Trophoblast cell (in vitro differentiated cells and primary cell): ENCODE measurements around the gene PARVA.

Experiments
- DNase-seq, 2 donors: peaks; one replicate each; pipeline ENCODE4 v3.0.0-alpha.2; 2016
- H2AFZ ChIP-seq: 2 replicates; pipeline ENCODE4 v1.6.1; 2013; ENCODE audit warnings: low read length, moderate library complexity, mild to moderate bottlenecking; ENCODE audit not compliant: insufficient read depth, poor library complexity
- H2AK5ac ChIP-seq: 2 replicates; pipeline ENCODE4 v1.6.1; 2013; ENCODE audit warnings: mild to moderate bottlenecking, low read length
- H2BK120ac ChIP-seq: 2 replicates; pipeline ENCODE4 v1.6.1; 2013; ENCODE audit warnings: low read length, mild to moderate bottlenecking, moderate library complexity; ENCODE audit not compliant: insufficient read depth, poor library complexity
- H2BK12ac ChIP-seq: 2 replicates; pipeline ENCODE4 v1.6.1; 2013; ENCODE audit warnings: mild to moderate bottlenecking, low read length, moderate library complexity
- H2BK5ac ChIP-seq: 2 replicates; pipeline ENCODE4 v1.6.1; 2013; ENCODE audit warnings: low read length, low read depth, moderate library complexity, mild to moderate bottlenecking; ENCODE audit not compliant: poor library complexity
- H3K14ac ChIP-seq: 2 replicates; pipeline ENCODE4 v1.6.1; 2013; ENCODE audit warnings: mild to moderate bottlenecking, low read length
- H3K18ac ChIP-seq: 2 replicates; pipeline ENCODE4 v1.6.1; 2013; ENCODE audit warnings: mild to moderate bottlenecking, low read length
- H3K23ac ChIP-seq: 2 replicates; pipeline ENCODE4 v1.6.1; 2013; ENCODE audit warnings: low read length
- H3K27ac ChIP-seq: 2 replicates; pipeline ENCODE4 v1.5.1; 2013; ENCODE audit warnings: low read depth, mild to moderate bottlenecking, inconsistent platforms, low read length, moderate library complexity
- H3K27me3 ChIP-seq: 2 replicates; pipeline ENCODE4 v1.6.1; 2013; ENCODE audit warnings: inconsistent platforms, mild to moderate bottlenecking, low read length, moderate library complexity; ENCODE audit not compliant: insufficient read depth
- H3K36me3 ChIP-seq, 2 experiments: 1 replicate in 1 of 2; 2 replicates in 1 of 2; pipeline ENCODE4 v1.6.1; 2013; ENCODE audit warnings: low read length in 2 of 2, mild to moderate bottlenecking in 2 of 2, moderate library complexity in 1 of 2; ENCODE audit not compliant: insufficient read depth in 2 of 2, control insufficient read depth in 1 of 2
- H3K4ac ChIP-seq: 2 replicates; pipeline ENCODE4 v1.6.1; 2013; ENCODE audit warnings: low read depth, mild to moderate bottlenecking, low read length, moderate library complexity
- H3K4me1 ChIP-seq, 2 experiments: 1 replicate in 1 of 2; 2 replicates in 1 of 2; pipeline ENCODE4 v1.6.1; 2013; ENCODE audit warnings: low read length in 2 of 2, mild to moderate bottlenecking in 2 of 2, moderate library complexity in 1 of 2; ENCODE audit not compliant: insufficient read depth in 2 of 2, control insufficient read depth in 1 of 2
- H3K4me2 ChIP-seq: 2 replicates; pipeline ENCODE4 v1.6.1; 2013; ENCODE audit warnings: inconsistent platforms, mild to moderate bottlenecking, low read length, moderate library complexity
- H3K4me3 ChIP-seq: 2 replicates; pipeline ENCODE4 v1.5.1; 2013; ENCODE audit warnings: mild to moderate bottlenecking, low read depth, low read length, inconsistent platforms
- H3K79me1 ChIP-seq: one replicate; pipeline ENCODE4 v1.6.1; 2013; ENCODE audit warnings: low read length
- H3K79me2 ChIP-seq: 2 replicates; pipeline ENCODE4 v1.6.1; 2013; ENCODE audit warnings: low read length, mild to moderate bottlenecking; ENCODE audit not compliant: control insufficient read depth, insufficient read depth, poor library complexity
- H3K9ac ChIP-seq: 2 replicates; pipeline ENCODE4 v1.6.1; 2013; ENCODE audit warnings: mild to moderate bottlenecking, low read length
- H3K9me3 ChIP-seq: 2 replicates; pipeline ENCODE4 v1.6.1; 2013; ENCODE audit warnings: low read depth, mild to moderate bottlenecking, control low read depth, inconsistent platforms, low read length; ENCODE audit not compliant: insufficient read depth
- H4K12ac ChIP-seq: 2 replicates; pipeline ENCODE4 v1.6.1; 2013; ENCODE audit warnings: low read depth, mild to moderate bottlenecking, low read length, moderate library complexity
- H4K8ac ChIP-seq: 2 replicates; pipeline ENCODE4 v1.6.1; 2013; ENCODE audit warnings: low read depth, mild to moderate bottlenecking, low read length, moderate library complexity
- H4K91ac ChIP-seq: one replicate; pipeline ENCODE4 v1.6.1; 2013; ENCODE audit warnings: low read depth, mild to moderate bottlenecking, low read length, moderate library complexity
- WGBS: extraction: QIAGEN DNeasy Blood & Tissue Kit; methylation state at CpG from one replicate; pipeline ENCODE4 v1.1.7; 2013; ENCODE audit warnings: missing lambda C conversion rate; ENCODE audit not compliant: insufficient read length, insufficient coverage; ENCODE audit errors: extremely low coverage; 5-methylcytosine and 5-hydroxymethylcytosine counted together

The PARVA gene

DNA sequence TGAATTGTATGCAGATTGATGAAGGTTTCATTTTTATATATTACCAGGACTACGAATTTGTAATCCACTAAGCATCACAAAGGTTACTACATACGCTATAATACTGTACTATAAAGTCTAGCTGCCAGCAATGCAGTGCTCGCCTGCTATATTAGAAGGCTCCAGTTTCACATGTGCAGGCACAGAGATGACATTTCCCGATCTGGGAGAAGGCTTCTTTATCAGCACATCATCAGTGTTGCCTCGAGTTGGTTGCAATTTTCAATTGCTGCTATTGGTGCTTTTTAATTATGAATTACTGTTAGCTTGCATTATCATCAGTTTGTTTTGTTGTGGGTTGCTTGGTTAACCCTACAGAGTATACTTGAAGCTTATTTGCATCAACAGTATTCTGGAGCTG is 153.6 kb downstream of the PARVA start:
- Histone ChIP-seq H3K79me1 (no peaks in the 10 kb centered on the region), H3K9me3 (peaks cover 3% of the 10 kb centered on the region), H2BK120ac (no peak overlapping the region), H3K9ac (no peak overlapping the region), H3K79me2 (no peaks in the 10 kb centered on the region), H4K12ac (no peak overlapping the region), H2AK5ac (no peak overlapping the region), H3K18ac (no peak overlapping the region), H2AFZ (no peak overlapping the region), H3K27ac (no peak overlapping the region), H3K4me2 (no peak overlapping the region), H3K27me3 (no peaks in the 10 kb centered on the region), H4K8ac (no peak overlapping the region), H3K4me3 (no peak overlapping the region), H3K4me1 (no peaks in the 10 kb centered on the region), H4K91ac (no peak overlapping the region), H3K14ac (no peak overlapping the region), H2BK5ac (no peak overlapping the region), H3K36me3 (peaks cover 19 to 24% of the 10 kb centered on the region in 2 experiments), H2BK12ac (no peak overlapping the region), H3K4ac (no peak overlapping the region), H3K23ac (no peak overlapping the region)
- no CpG with 5 or more reads among the region's 5 CpGs for WGBS
- no peak for DNase-seq

DNA sequence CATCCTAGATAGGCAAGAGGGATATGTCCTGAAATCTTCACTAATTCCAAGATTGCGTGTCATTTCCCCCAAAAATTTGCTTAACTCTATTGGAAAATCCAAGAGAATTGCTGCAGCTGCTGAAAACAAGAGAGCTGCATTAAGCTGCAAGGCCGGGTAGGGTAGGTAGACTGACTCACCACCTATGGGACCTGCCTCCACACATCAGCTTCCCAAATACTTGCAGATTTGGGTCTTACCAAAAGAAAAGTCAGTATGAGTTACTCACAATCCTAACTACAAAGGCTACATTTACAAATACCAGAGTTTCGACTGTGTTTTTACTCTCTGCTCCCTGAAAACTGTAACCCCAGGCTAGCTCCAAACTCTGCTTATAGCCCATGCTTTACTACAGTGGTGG is 154.3 kb downstream of the PARVA start:
- Histone ChIP-seq H3K4ac (no peak overlapping the region), H2BK120ac (no peak overlapping the region), H3K23ac (no peak overlapping the region), H2AFZ (no peak overlapping the region), H3K27ac (no peak overlapping the region), H2BK12ac (no peak overlapping the region), H4K12ac (no peak overlapping the region), H3K18ac (no peak overlapping the region), H3K9me3 (peaks cover 3% of the 10 kb centered on the region), H4K8ac (no peak overlapping the region), H2BK5ac (no peak overlapping the region), H3K4me2 (no peak overlapping the region), H3K14ac (no peak overlapping the region), H4K91ac (no peak overlapping the region), H2AK5ac (no peak overlapping the region), H3K79me1 (peaks cover 2% of the 10 kb centered on the region), H3K79me2 (no peaks in the 10 kb centered on the region), H3K27me3 (no peaks in the 10 kb centered on the region), H3K9ac (no peak overlapping the region), H3K36me3 (peaks cover 19 to 24% of the 10 kb centered on the region in 2 experiments), H3K4me3 (no peak overlapping the region), H3K4me1 (peaks cover 0 to 2% of the 10 kb centered on the region in 2 experiments)
- no CpG with 5 or more reads among the region's 3 CpGs for WGBS
- DNase-seq = no peak

DNA sequence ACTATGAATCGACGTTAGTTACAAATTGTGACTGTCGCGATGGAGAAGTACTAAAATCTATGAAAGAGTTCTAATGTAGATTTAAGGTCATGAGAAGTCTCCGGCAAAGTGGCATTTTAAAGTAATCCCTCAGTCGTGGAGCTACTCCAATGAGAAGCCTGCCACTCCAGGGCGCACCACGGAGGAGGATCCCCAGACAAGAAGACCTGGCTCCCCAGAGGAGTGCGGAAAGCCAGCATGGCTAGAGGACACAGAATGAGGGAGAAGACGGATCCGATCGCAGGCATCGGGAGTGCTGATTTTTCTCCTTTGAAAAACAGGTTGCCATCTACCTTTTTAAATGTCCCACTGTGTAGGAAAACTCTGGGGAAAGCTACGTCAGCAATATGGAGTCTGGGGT is 155.2 kb downstream of the PARVA start:
- no peak overlapping the region for H2BK12ac ChIP-seq
- H4K8ac ChIP-seq = no peak overlapping the region
- peak overlapping the region; percentile 60 for H2AK5ac ChIP-seq
- H3K23ac ChIP-seq = no peak overlapping the region
- WGBS = no CpG with 5 or more reads among the region's 14 CpGs
- H3K4me3 ChIP-seq = no peak overlapping the region
- no peak overlapping the region for H4K91ac ChIP-seq
- peaks cover 0 to 3% of the 10 kb centered on the region in 2 experiments for H3K4me1 ChIP-seq
- H4K12ac ChIP-seq = no peak overlapping the region
- H2BK5ac ChIP-seq = no peak overlapping the region
- H2BK120ac ChIP-seq = no peak overlapping the region
- H3K14ac ChIP-seq = no peak overlapping the region
- no peak overlapping the region for H2AFZ ChIP-seq
- no peak overlapping the region for H3K18ac ChIP-seq
- peaks cover 15 to 21% of the 10 kb centered on the region in 2 experiments for H3K36me3 ChIP-seq
- DNase-seq = no peak
- no peak overlapping the region for H3K4me2 ChIP-seq
- H3K4ac ChIP-seq = no peak overlapping the region
- peaks cover 3% of the 10 kb centered on the region for H3K9me3 ChIP-seq
- no peaks in the 10 kb centered on the region for H3K79me2 ChIP-seq
- no peak overlapping the region for H3K9ac ChIP-seq
- H3K27me3 ChIP-seq = no peaks in the 10 kb centered on the region
- H3K79me1 ChIP-seq = peaks cover 3% of the 10 kb centered on the region
- H3K27ac ChIP-seq = no peak overlapping the region

DNA sequence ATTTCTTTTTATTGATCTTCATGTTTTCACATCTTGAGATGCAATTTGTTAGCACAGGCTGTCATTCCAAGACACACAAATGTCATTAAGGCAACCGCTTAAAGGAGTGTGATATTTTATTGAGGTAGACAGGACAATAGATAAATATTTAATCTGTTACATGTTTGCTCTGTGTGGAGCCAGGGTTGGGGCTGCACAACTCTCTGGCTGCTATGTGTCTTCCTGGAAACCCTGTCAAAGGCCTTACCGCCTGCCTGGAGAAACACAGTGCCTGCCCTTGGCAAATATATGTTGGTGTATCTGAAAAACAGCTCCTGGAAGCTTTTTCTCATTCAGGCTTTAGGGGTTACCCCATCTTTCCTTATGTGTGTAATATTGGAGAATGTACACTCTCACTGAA is 157.2 kb downstream of the PARVA start:
- peaks cover 12% of the 10 kb centered on the region for H3K79me1 ChIP-seq
- H3K79me2 ChIP-seq = no peaks in the 10 kb centered on the region
- no peak overlapping the region for H4K12ac ChIP-seq
- H3K9ac ChIP-seq = no peak overlapping the region
- no peak overlapping the region for H3K4ac ChIP-seq
- H4K91ac ChIP-seq = no peak overlapping the region
- DNase-seq = no peak
- no peak overlapping the region for H3K14ac ChIP-seq
- H3K23ac ChIP-seq = no peak overlapping the region
- no peak overlapping the region for H2BK12ac ChIP-seq
- peaks cover 3 to 4% of the 10 kb centered on the region in 2 experiments for H3K4me1 ChIP-seq
- no peak overlapping the region for H2BK5ac ChIP-seq
- H3K27me3 ChIP-seq = no peaks in the 10 kb centered on the region
- peaks cover 7% of the 10 kb centered on the region in 2 experiments for H3K36me3 ChIP-seq
- H3K27ac ChIP-seq = no peak overlapping the region
- no peak overlapping the region for H3K18ac ChIP-seq
- no peak overlapping the region for H3K4me3 ChIP-seq
- H2BK120ac ChIP-seq = no peak overlapping the region
- WGBS = no CpG with 5 or more reads among the region's 2 CpGs
- no peak overlapping the region for H3K4me2 ChIP-seq
- H2AFZ ChIP-seq = no peak overlapping the region
- H2AK5ac ChIP-seq = no peak overlapping the region
- H3K9me3 ChIP-seq = peaks cover 3% of the 10 kb centered on the region
- no peak overlapping the region for H4K8ac ChIP-seq
